ENCODE measurements around the gene DST. TPM values are rescaled to one million over a fixed set of nuclear protein-coding genes. Genes with fewer than 3 reads are reported as not detected.

Gene DST
- total RNA-seq, 1 experiment from 2014 or later = 144 TPM

- CTCF ChIA-PET = interaction anchor here (2.1 kb wide), 1 partner anchor 16 kb away, joined by 6 read pairs; no protein-coding TSS in a partner anchor
- Histone ChIP-seq H3K36me3 (ENCODE audit: control insufficient read depth in 1 of 2, insufficient read depth in 2 of 2, low read length in 2 of 2) (no peaks in the 10 kb centered on the region), H3K27ac (ENCODE audit: low read depth, low read length) (no peak overlapping the region; the same call in 1 of the 2 replicates), H3K4me2 (ENCODE audit: low read length) (no peak overlapping the region), H3K9ac (ENCODE audit: low read length) (no peak overlapping the region), H3K79me2 (ENCODE audit: insufficient read depth, low read length) (peaks cover 13% of the 10 kb centered on the region; the same call in 1 of the 2 replicates), H3K4me1 (ENCODE audit: control insufficient read depth in 1 of 2, insufficient read depth in 2 of 2, low read length in 2 of 2) (peaks cover 12 to 15% of the 10 kb centered on the region in 2 experiments), H4K20me1 (ENCODE audit: insufficient read depth) (no peaks in the 10 kb centered on the region), H3K27me3 (ENCODE audit: insufficient read depth, low read length) (no peaks in the 10 kb centered on the region), H3K9me3 (ENCODE audit: control insufficient read depth in 1 of 2, insufficient read depth in 1 of 2, low read depth in 1 of 2, low read length in 2 of 2) (no peaks in the 10 kb centered on the region), H3K4me3 (replicated peaks in 1 of 2; ENCODE audit: low read depth in 1 of 2, low read length in 2 of 2) (no peak overlapping the region), H3K9me2 (ENCODE audit: insufficient read depth) (no peaks in the 10 kb centered on the region), H2AFZ (ENCODE audit: low read depth, low read length, poor library complexity, severe bottlenecking) (no peak overlapping the region)
- POLR2A ChIA-PET = no interaction called here
- ATAC-seq = no peak
- no peak for DNase-seq (ENCODE audit: low read depth, low spot score)
- RAD21 ChIA-PET (ENCODE audit: low non-redundant PET in 1 of 2, low total read pairs in 2 of 2, uncharacterized antibody in 2 of 2, unreplicated experiment in 2 of 2) = no interaction called here
- intact Hi-C loops (cut with micrococcal nuclease) = no loop called here
- no TSS peak for BruUV-seq (replicated peaks)
- TF ChIP-seq, protein P1, sequence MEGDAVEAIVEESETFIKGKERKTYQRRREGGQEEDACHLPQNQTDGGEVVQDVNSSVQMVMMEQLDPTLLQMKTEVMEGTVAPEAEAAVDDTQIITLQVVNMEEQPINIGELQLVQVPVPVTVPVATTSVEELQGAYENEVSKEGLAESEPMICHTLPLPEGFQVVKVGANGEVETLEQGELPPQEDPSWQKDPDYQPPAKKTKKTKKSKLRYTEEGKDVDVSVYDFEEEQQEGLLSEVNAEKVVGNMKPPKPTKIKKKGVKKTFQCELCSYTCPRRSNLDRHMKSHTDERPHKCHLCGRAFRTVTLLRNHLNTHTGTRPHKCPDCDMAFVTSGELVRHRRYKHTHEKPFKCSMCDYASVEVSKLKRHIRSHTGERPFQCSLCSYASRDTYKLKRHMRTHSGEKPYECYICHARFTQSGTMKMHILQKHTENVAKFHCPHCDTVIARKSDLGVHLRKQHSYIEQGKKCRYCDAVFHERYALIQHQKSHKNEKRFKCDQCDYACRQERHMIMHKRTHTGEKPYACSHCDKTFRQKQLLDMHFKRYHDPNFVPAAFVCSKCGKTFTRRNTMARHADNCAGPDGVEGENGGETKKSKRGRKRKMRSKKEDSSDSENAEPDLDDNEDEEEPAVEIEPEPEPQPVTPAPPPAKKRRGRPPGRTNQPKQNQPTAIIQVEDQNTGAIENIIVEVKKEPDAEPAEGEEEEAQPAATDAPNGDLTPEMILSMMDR (IDR thresholded peaks at IDR 0.05 in 2 of 3, conservative IDR thresholded peaks at IDR 0.05 in 1 of 3; ENCODE audit: borderline replicate concordance in 1 of 3, insufficient read depth in 1 of 3, low read depth in 2 of 3, low read length in 2 of 3) = no peak
- TF ChIP-seq EGR1 (IDR thresholded peaks at IDR 0.05; ENCODE audit: low read depth) (no peak), CEBPB (IDR thresholded peaks at IDR 0.05; ENCODE audit: low read depth) (peak; percentile 79), FOSL1 (IDR thresholded peaks at IDR 0.05; ENCODE audit: low read depth) (peak; percentile 56), EZH2phosphoT487 (IDR thresholded peaks at IDR 0.05; ENCODE audit: borderline replicate concordance) (no peak), ZFX (IDR thresholded peaks at IDR 0.05) (no peak), ELF1 (IDR thresholded peaks at IDR 0.05; ENCODE audit: borderline replicate concordance, low read depth) (no peak), JUND (IDR thresholded peaks at IDR 0.05) (peak; percentile 54), REST (IDR thresholded peaks at IDR 0.05; ENCODE audit: low read depth) (no peak), SIN3A (IDR thresholded peaks at IDR 0.05; ENCODE audit: low read depth) (no peak), EZH2 (IDR thresholded peaks at IDR 0.05) (no peak), MAX (IDR thresholded peaks at IDR 0.05) (no peak), ZNF274 (IDR thresholded peaks at IDR 0.05; ENCODE audit: low read depth, low read length) (no peak), SP1 (IDR thresholded peaks at IDR 0.05; ENCODE audit: low read depth) (peak; percentile 60), POLR2AphosphoS5 (IDR thresholded peaks at IDR 0.05; ENCODE audit: low read depth, low read length) (no peak), SRF (IDR thresholded peaks at IDR 0.05; ENCODE audit: low read depth) (no peak), CBX3 (IDR thresholded peaks at IDR 0.05; ENCODE audit: low read depth) (0 out of 2 replicates have a peak, but pooled peaks have one; percentile 29), POLR2A (IDR thresholded peaks at IDR 0.05; ENCODE audit: borderline replicate concordance, extremely low read depth, insufficient read depth, insufficient read length) (no peak), TCF7L2 (IDR thresholded peaks at IDR 0.05; ENCODE audit: borderline replicate concordance, extremely low read depth, insufficient read depth, insufficient read length) (no peak), RAD21 (IDR thresholded peaks at IDR 0.05; ENCODE audit: low read depth) (no peak)
- TF ChIP-seq, protein P2, sequence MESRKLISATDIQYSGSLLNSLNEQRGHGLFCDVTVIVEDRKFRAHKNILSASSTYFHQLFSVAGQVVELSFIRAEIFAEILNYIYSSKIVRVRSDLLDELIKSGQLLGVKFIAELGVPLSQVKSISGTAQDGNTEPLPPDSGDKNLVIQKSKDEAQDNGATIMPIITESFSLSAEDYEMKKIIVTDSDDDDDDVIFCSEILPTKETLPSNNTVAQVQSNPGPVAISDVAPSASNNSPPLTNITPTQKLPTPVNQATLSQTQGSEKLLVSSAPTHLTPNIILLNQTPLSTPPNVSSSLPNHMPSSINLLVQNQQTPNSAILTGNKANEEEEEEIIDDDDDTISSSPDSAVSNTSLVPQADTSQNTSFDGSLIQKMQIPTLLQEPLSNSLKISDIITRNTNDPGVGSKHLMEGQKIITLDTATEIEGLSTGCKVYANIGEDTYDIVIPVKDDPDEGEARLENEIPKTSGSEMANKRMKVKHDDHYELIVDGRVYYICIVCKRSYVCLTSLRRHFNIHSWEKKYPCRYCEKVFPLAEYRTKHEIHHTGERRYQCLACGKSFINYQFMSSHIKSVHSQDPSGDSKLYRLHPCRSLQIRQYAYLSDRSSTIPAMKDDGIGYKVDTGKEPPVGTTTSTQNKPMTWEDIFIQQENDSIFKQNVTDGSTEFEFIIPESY (IDR thresholded peaks at IDR 0.05; ENCODE audit: extremely low read depth, insufficient replicate concordance, low read length) = no peak
- TF ChIP-seq, protein P3, sequence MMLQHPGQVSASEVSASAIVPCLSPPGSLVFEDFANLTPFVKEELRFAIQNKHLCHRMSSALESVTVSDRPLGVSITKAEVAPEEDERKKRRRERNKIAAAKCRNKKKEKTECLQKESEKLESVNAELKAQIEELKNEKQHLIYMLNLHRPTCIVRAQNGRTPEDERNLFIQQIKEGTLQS (IDR thresholded peaks at IDR 0.05) = no peak
Observed at GRCh38 chr6:56683882-56684281, 41.2 kb upstream of the DST start.
